Suprapubic skin (tissue), 4 donors: Measurements from ENCODE around the gene MMP17. TPM values are rescaled to one million over a fixed set of nuclear protein-coding genes. Genes with fewer than 3 reads are reported as not detected.

ENCODE experiments used
- DNase-seq, 2 donors: peaks; one replicate each; pipeline ENCODE4 v3.0.0-alpha.2; 2019; ENCODE audit warnings: low spot score in 2 of 2
- H3K27ac ChIP-seq: fragments of 200-600 bp; sonication (generic); one replicate; pipeline ENCODE4 v1.5.1; 2019
- H3K27me3 ChIP-seq: fragments of 200-600 bp; sonication (generic); one replicate; pipeline ENCODE4 v1.5.1; 2019
- H3K36me3 ChIP-seq: fragments of 200-600 bp; sonication (generic); one replicate; pipeline ENCODE4 v1.5.1; 2019
- H3K4me1 ChIP-seq: fragments of 200-600 bp; sonication (generic); one replicate; pipeline ENCODE4 v1.5.1; 2019
- H3K4me3 ChIP-seq: fragments of 200-600 bp; sonication (generic); one replicate; pipeline ENCODE4 v1.5.1; 2019; ENCODE audit warnings: mild to moderate bottlenecking
- H3K9me3 ChIP-seq: fragments of 200-600 bp; sonication (generic); one replicate; pipeline ENCODE4 v1.5.1; 2019
- CTCF ChIP-seq, 2 donors: fragments of 200-600 bp in 1 of 2; fragments of 450-650 bp in 1 of 2; sonication (generic) in 1 of 2; IDR thresholded peaks; one replicate each; pipeline ENCODE4 v1.5.1; 2016 to 2019; ENCODE audit warnings: antibody characterized with exemption in 2 of 2, mild to moderate bottlenecking in 1 of 2, moderate library complexity in 1 of 2
- EP300 ChIP-seq: sonication (generic); formaldehyde crosslinking; IDR thresholded peaks from one replicate; pipeline ENCODE4 v1.6.1; 2017; ENCODE audit warnings: antibody characterized with exemption
- POLR2A ChIP-seq, 2 donors: fragments of 450-650 bp; IDR thresholded peaks; one replicate each; pipeline ENCODE4 v1.6.1; 2017; ENCODE audit warnings: antibody characterized with exemption in 2 of 2, mild to moderate bottlenecking in 2 of 2, moderate library complexity in 2 of 2
- POLR2AphosphoS5 ChIP-seq, 3 donors: sonication (generic); formaldehyde crosslinking; IDR thresholded peaks; one replicate each; pipeline ENCODE4 v1.6.1; 2017; ENCODE audit warnings: antibody characterized with exemption in 3 of 3
- WGBS: methylation state at CpG from one replicate; pipeline ENCODE4 v1.1.5; 2018; 5-methylcytosine and 5-hydroxymethylcytosine counted together
- total RNA-seq, 4 donors: library from RNA; depleted of rRNA; stranded (reverse); fragments of >200 nt; gene quantifications; one replicate each; pipeline ENCODE4 v1.1.0, GENCODE V29; 2016

Gene MMP17
- total RNA-seq, 4 donors from 2014 or later = 3.0 to 10.1 (median 5.6) TPM

GRCh38 chr12:131830914-131831571 is 2.9 kb downstream of the MMP17 start:
- H3K9me3 ChIP-seq = no peaks in the 10 kb centered on the region
- H3K4me3 ChIP-seq = peak overlapping the region; percentile 68
- no peaks in the 10 kb centered on the region for H3K36me3 ChIP-seq
- peak in 1 of 2 donors; percentile 77 for DNase-seq
- peaks cover 47% of the 10 kb centered on the region for H3K4me1 ChIP-seq
- WGBS = 0% methylated on average over 2 of the region's 33 CpGs
- H3K27ac ChIP-seq = peak overlapping the region; percentile 3
- TF ChIP-seq EP300 (no peak), POLR2A (IDR thresholded peaks at IDR 0.05) (no peak), POLR2AphosphoS5 (IDR thresholded peaks at IDR 0.05) (no peak), CTCF (IDR thresholded peaks at IDR 0.05) (no peak)
- peaks cover 85% of the 10 kb centered on the region for H3K27me3 ChIP-seq

GRCh38 chr12:131831635-131832041 is 3.4 kb downstream of the MMP17 start:
- 13% methylated on average over 3 of the region's 16 CpGs for WGBS

GRCh38 chr12:131832321-131833231 is 4.4 kb downstream of the MMP17 start:
- peak overlapping the region; percentile 68 for H3K4me3 ChIP-seq
- H3K36me3 ChIP-seq = no peaks in the 10 kb centered on the region
- peak; percentile 81 to 85 for DNase-seq
- no peak for TF ChIP-seq CTCF (IDR thresholded peaks at IDR 0.05)
- no peak for TF ChIP-seq POLR2A (IDR thresholded peaks at IDR 0.05)
- no peak for TF ChIP-seq EP300
- no peak for TF ChIP-seq POLR2AphosphoS5 (IDR thresholded peaks at IDR 0.05)
- H3K9me3 ChIP-seq = no peaks in the 10 kb centered on the region
- peaks cover 45% of the 10 kb centered on the region for H3K4me1 ChIP-seq
- peaks cover 72% of the 10 kb centered on the region for H3K27me3 ChIP-seq
- H3K27ac ChIP-seq = peak overlapping the region; percentile 0
- 24% methylated on average over 19 of the region's 31 CpGs for WGBS

More at GRCh38 chr12:131831635-131832041, 3.4 kb downstream of the MMP17 start:
- peak in 1 of 2 donors; percentile 59 for DNase-seq
- H3K27me3 ChIP-seq = peaks cover 79% of the 10 kb centered on the region
- H3K4me3 ChIP-seq = peak overlapping the region; percentile 68
- no peaks in the 10 kb centered on the region for H3K9me3 ChIP-seq
- H3K36me3 ChIP-seq = no peaks in the 10 kb centered on the region
- TF ChIP-seq POLR2A (IDR thresholded peaks at IDR 0.05) = no peak
- TF ChIP-seq CTCF (IDR thresholded peaks at IDR 0.05) = no peak
- TF ChIP-seq EP300 = no peak
- peak overlapping the region; percentile 3 for H3K27ac ChIP-seq
- H3K4me1 ChIP-seq = peaks cover 47% of the 10 kb centered on the region

- H3K9me3 ChIP-seq = no peaks in the 10 kb centered on the region
- DNase-seq = peak; percentile 47 to 61
- no peak overlapping the region for H3K4me3 ChIP-seq
- TF ChIP-seq POLR2AphosphoS5 (IDR thresholded peaks at IDR 0.05) (no peak), EP300 (no peak), POLR2A (IDR thresholded peaks at IDR 0.05) (no peak), CTCF (IDR thresholded peaks at IDR 0.05) (no peak)
- 79% methylated on average over 19 of the region's 23 CpGs for WGBS
- H3K27ac ChIP-seq = no peak overlapping the region
- no peaks in the 10 kb centered on the region for H3K36me3 ChIP-seq
- peaks cover 65% of the 10 kb centered on the region for H3K27me3 ChIP-seq
- peaks cover 39% of the 10 kb centered on the region for H3K4me1 ChIP-seq
These were observed 5.2 kb downstream of the MMP17 start for GRCh38 chr12:131833288-131833895.
